Endodermal cell (in vitro differentiated cells): ENCODE data around the gene DRGX. TPM values are rescaled to one million over a fixed set of nuclear protein-coding genes. Genes with fewer than 3 reads are reported as not detected.

Experiments
- DNase-seq: peaks from one replicate; pipeline ENCODE4 v3.0.0-alpha.2; 2017
- H3K27ac ChIP-seq: 2 replicates; pipeline ENCODE4 v1.5.1; 2013; ENCODE audit warnings: mild to moderate bottlenecking, low read depth, low read length, moderate library complexity
- H3K27me3 ChIP-seq: 2 replicates; pipeline ENCODE4 v1.6.1; 2013; ENCODE audit warnings: mild to moderate bottlenecking, low read length, moderate library complexity; ENCODE audit not compliant: insufficient read depth, control insufficient read depth, poor library complexity, severe bottlenecking
- H3K36me3 ChIP-seq: 2 replicates; pipeline ENCODE4 v1.7.0; 2013; ENCODE audit warnings: mild to moderate bottlenecking, low read length, moderate library complexity; ENCODE audit not compliant: control insufficient read depth, insufficient read depth
- H3K4me1 ChIP-seq: one replicate; pipeline ENCODE4 v1.7.0; 2013; ENCODE audit warnings: low read length; ENCODE audit not compliant: control insufficient read depth, insufficient read depth
- H3K4me3 ChIP-seq: 2 replicates; pipeline ENCODE4 v1.5.1; 2013; ENCODE audit warnings: mild to moderate bottlenecking, low read length, moderate library complexity
- H3K9ac ChIP-seq: 2 replicates; pipeline ENCODE4 v1.6.1; 2013; ENCODE audit warnings: mild to moderate bottlenecking, low read length, moderate library complexity; ENCODE audit not compliant: poor library complexity, severe bottlenecking; ENCODE audit errors: extremely low read depth
- H3K9me3 ChIP-seq: 2 replicates; pipeline ENCODE4 v1.6.1; 2013; ENCODE audit warnings: mild to moderate bottlenecking, low read length, moderate library complexity; ENCODE audit not compliant: control insufficient read depth
- H3K27ac Mint-ChIP-seq: 2 replicates; pipeline ENCODE4 v1.8.0; 2020; ENCODE audit warnings: mixed read lengths
- H3K27me3 Mint-ChIP-seq: 2 replicates; pipeline ENCODE4 v1.8.0; 2021; ENCODE audit warnings: mild to moderate bottlenecking, mixed read lengths; ENCODE audit not compliant: insufficient read depth
- H3K36me3 Mint-ChIP-seq: 2 replicates; pipeline ENCODE4 v1.8.0; 2020; ENCODE audit warnings: low read depth, mixed read lengths
- H3K4me1 Mint-ChIP-seq: 2 replicates; pipeline ENCODE4 v1.8.0; 2020; ENCODE audit warnings: mixed read lengths
- H3K4me3 Mint-ChIP-seq: 2 replicates; pipeline ENCODE4 v1.8.0; 2020; ENCODE audit warnings: mild to moderate bottlenecking, moderate library complexity, mixed read lengths
- H3K9me3 Mint-ChIP-seq: 2 replicates; pipeline ENCODE4 v1.8.0; 2020; ENCODE audit warnings: mild to moderate bottlenecking, mixed read lengths
- WGBS, 2 experiments: methylation state at CpG; one replicate each; pipeline versions ENCODE4 v1.1.5 to v1.1.7; 2013; ENCODE audit warnings: missing lambda C conversion rate in 2 of 2, mixed read lengths in 1 of 2; ENCODE audit not compliant: insufficient coverage in 1 of 2, insufficient read length in 1 of 2; 5-methylcytosine and 5-hydroxymethylcytosine counted together
- total RNA-seq, 2 donors: library from RNA; stranded (reverse); fragmentation: NEBNext Ultra II Directional in 1 of 2; extraction: Animal tissue kit (Norgen Biotek cat#: 25700) in 1 of 2; gene quantifications; 2 replicates in 1 of 2; 3 replicates in 1 of 2; pipeline ENCODE4 v1.2.1, GENCODE V29; 2021
- TF ChIP-seq, protein P1 (sequence below): fragments of 200-600 bp; sonication (generic); conservative IDR thresholded peaks from 2 replicates; pipeline ENCODE4 v1.5.0; 2021; ENCODE audit warnings: antibody characterized with exemption, mild to moderate bottlenecking

DRGX gene
- total RNA-seq, 2 donors from 2014 or later = not detected

DNA sequence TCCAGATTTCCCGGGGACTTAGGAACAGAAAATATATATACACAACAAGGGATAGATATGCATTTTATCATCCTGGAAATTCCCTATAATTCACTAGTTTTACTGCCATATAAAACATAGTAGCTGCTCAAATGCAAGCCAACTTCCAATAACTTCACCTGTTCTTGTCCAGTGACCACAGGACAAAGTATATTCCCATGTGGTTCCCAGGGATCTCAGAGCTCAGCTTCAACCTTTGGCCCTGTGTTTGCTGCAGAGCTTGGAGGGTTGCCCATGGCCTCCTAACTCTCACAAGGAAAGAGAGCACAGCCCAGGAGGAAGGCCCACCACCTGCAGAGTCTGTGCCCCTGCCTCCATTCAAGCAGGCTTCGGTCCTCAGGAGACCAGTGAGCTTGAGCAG lies 4.5 kb upstream of the DRGX start:
- Mint-ChIP-seq H3K4me3 (no peak overlapping the region), H3K36me3 (no peaks in the 10 kb centered on the region), H3K4me1 (peaks cover 7% of the 10 kb centered on the region), H3K9me3 (no peaks in the 10 kb centered on the region), H3K27me3 (peaks cover 96% of the 10 kb centered on the region), H3K27ac (no peak overlapping the region)
- H3K27me3 ChIP-seq = peaks cover 90% of the 10 kb centered on the region
- H3K4me3 ChIP-seq = no peak overlapping the region
- no peaks in the 10 kb centered on the region for H3K36me3 ChIP-seq
- TF ChIP-seq, protein P1, sequence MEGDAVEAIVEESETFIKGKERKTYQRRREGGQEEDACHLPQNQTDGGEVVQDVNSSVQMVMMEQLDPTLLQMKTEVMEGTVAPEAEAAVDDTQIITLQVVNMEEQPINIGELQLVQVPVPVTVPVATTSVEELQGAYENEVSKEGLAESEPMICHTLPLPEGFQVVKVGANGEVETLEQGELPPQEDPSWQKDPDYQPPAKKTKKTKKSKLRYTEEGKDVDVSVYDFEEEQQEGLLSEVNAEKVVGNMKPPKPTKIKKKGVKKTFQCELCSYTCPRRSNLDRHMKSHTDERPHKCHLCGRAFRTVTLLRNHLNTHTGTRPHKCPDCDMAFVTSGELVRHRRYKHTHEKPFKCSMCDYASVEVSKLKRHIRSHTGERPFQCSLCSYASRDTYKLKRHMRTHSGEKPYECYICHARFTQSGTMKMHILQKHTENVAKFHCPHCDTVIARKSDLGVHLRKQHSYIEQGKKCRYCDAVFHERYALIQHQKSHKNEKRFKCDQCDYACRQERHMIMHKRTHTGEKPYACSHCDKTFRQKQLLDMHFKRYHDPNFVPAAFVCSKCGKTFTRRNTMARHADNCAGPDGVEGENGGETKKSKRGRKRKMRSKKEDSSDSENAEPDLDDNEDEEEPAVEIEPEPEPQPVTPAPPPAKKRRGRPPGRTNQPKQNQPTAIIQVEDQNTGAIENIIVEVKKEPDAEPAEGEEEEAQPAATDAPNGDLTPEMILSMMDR = no peak
- 91 to 100% methylated on average over 1 to 2 of the region's 2 CpGs for WGBS, 2 experiments
- no peaks in the 10 kb centered on the region for H3K4me1 ChIP-seq
- no peak overlapping the region for H3K9ac ChIP-seq
- no peak for DNase-seq
- H3K9me3 ChIP-seq = no peaks in the 10 kb centered on the region
- no peak overlapping the region for H3K27ac ChIP-seq

- Mint-ChIP-seq H3K4me3 (no peak overlapping the region), H3K9me3 (no peaks in the 10 kb centered on the region), H3K36me3 (no peaks in the 10 kb centered on the region), H3K4me1 (peaks cover 7% of the 10 kb centered on the region), H3K27ac (no peak overlapping the region), H3K27me3 (peaks cover 94% of the 10 kb centered on the region)
- WGBS, 2 experiments = 7% methylated on average over 9 of the region's 9 CpGs; no CpG with 5 or more reads in 1 of the 2 experiments
- Histone ChIP-seq H3K36me3 (no peaks in the 10 kb centered on the region), H3K27ac (no peak overlapping the region), H3K9me3 (no peaks in the 10 kb centered on the region), H3K4me1 (no peaks in the 10 kb centered on the region), H3K27me3 (peaks cover 100% of the 10 kb centered on the region), H3K4me3 (peak overlapping the region; percentile 69), H3K9ac (no peak overlapping the region)
- no peak for DNase-seq
- TF ChIP-seq, protein P1 = no peak
These were observed 3.1 kb upstream of the DRGX start for GRCh38 chr10:49398986-49399385.

- Mint-ChIP-seq H3K36me3 (no peaks in the 10 kb centered on the region), H3K4me1 (peaks cover 7% of the 10 kb centered on the region), H3K4me3 (peak overlapping the region; percentile 45), H3K27me3 (peaks cover 96% of the 10 kb centered on the region), H3K9me3 (no peaks in the 10 kb centered on the region), H3K27ac (no peak overlapping the region)
- TF ChIP-seq, protein P1 = no peak
- Histone ChIP-seq H3K36me3 (no peaks in the 10 kb centered on the region), H3K27me3 (peaks cover 100% of the 10 kb centered on the region), H3K9me3 (no peaks in the 10 kb centered on the region), H3K27ac (no peak overlapping the region), H3K4me3 (peak overlapping the region; percentile 69), H3K9ac (no peak overlapping the region), H3K4me1 (no peaks in the 10 kb centered on the region)
- 1 to 2% methylated on average over 42 to 72 of the region's 72 CpGs for WGBS, 2 experiments
- peak; percentile 92 for DNase-seq
These were observed 2.3 kb upstream of the DRGX start for GRCh38 chr10:49398000-49398861.
